ENCODE results near the gene PRKAB2. TPM values are rescaled to one million over a fixed set of nuclear protein-coding genes. Genes with fewer than 3 reads are reported as not detected.
"Not testable (repeated sequence)": the region's sequence is repeated elsewhere in the genome, so short reads cannot be mapped to it uniquely, and the experiment has no call there.

Gene PRKAB2
- total and polyA plus RNA-seq, 2 of the 13 experiments (the other 11 are each of a cell fraction or from before 2014, with no cell fraction given): 44.0 to 118 TPM

DNA sequence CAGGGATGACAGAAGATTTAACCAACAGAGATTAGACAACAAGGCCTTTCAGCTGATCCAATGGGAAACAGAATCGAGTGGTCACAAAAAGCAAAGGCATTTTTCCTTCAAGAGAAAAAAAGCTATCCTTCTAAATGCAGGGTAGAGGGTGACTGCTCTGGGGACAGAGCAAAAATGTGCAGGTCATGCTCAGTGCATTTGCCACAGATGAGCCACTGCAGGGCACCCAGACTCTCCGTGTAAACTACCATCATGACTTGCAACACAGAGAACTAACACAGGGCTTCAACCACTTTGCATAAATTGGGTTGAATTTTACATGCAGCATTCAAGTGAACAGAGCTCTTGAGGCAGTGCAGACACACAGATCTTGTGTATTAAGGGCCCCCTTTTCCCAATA, 56.8 kb downstream of the PRKAB2 start:
- no peak for DNase-seq (ENCODE audit: low spot score)
- Histone ChIP-seq H2AFZ (ENCODE audit: low read length) (no peak overlapping the region), H3K9ac (ENCODE audit: insufficient read depth, low read depth, low read length) (no peak overlapping the region), H3K4me2 (ENCODE audit: low read depth, low read length) (no peak overlapping the region), H3K27ac (ENCODE audit: extremely low read length, insufficient read depth, low read length) (no peak overlapping the region), H3K79me2 (ENCODE audit: insufficient read depth, low read length) (no peaks in the 10 kb centered on the region), H3K27me3 (ENCODE audit: control insufficient read depth in 1 of 2, insufficient read depth in 2 of 2, low read length in 2 of 2) (peaks cover 0 to 7% of the 10 kb centered on the region in 2 experiments; a peak in 2 of 5 replicates), H3K36me3 (replicated peaks in 1 of 2; ENCODE audit: control insufficient read depth in 1 of 2, insufficient read depth in 2 of 2, low read length in 2 of 2) (no peaks in the 10 kb centered on the region), H3K9me3 (ENCODE audit: low read length) (no peaks in the 10 kb centered on the region), H3K4me3 (replicated peaks in 1 of 3; ENCODE audit: insufficient read depth in 1 of 3, low read depth in 2 of 3, low read length in 3 of 3) (no peak overlapping the region), H3K4me1 (ENCODE audit: insufficient read depth, low read length) (peaks cover 19% of the 10 kb centered on the region), H4K20me1 (ENCODE audit: insufficient read depth, low read length) (no peaks in the 10 kb centered on the region)
- in situ Hi-C loops (cut with HindIII; ENCODE audit: extremely low pct_ligation_motif_present, low pct_unique_long_range_greater_than_20kb): no loop called here
- TF ChIP-seq TBL1XR1 (IDR thresholded peaks at IDR 0.05; ENCODE audit: borderline replicate concordance, low read length, partially characterized antibody): no peak
- TF ChIP-seq HDAC1 (CRISPR knock-in tag; IDR thresholded peaks at IDR 0.05): no peak
- TF ChIP-seq ZKSCAN5 (CRISPR knock-in tag; IDR thresholded peaks at IDR 0.05): no peak
- TF ChIP-seq IKZF1 (IDR thresholded peaks at IDR 0.05): no peak
- no peak for TF ChIP-seq ZBTB3 (CRISPR knock-in tag; IDR thresholded peaks at IDR 0.05; ENCODE audit: borderline replicate concordance, low read depth)
- no peak for TF ChIP-seq NFATC3 (CRISPR knock-in tag; IDR thresholded peaks at IDR 0.05)
- TF ChIP-seq FOXJ3 (CRISPR knock-in tag; IDR thresholded peaks at IDR 0.05; ENCODE audit: borderline replicate concordance): no peak
- TF ChIP-seq SP2 (CRISPR knock-in tag; IDR thresholded peaks at IDR 0.05): no peak
- TF ChIP-seq ZNF331 (CRISPR knock-in tag; IDR thresholded peaks at IDR 0.05): no peak
- TF ChIP-seq ZNF549 (CRISPR knock-in tag; IDR thresholded peaks at IDR 0.05): no peak
- TF ChIP-seq STAT5B (CRISPR knock-in tag; IDR thresholded peaks at IDR 0.05): no peak
- TF ChIP-seq ESRRA (CRISPR knock-in tag; IDR thresholded peaks at IDR 0.05; ENCODE audit: low read depth): no peak
- TF ChIP-seq, protein P1, sequence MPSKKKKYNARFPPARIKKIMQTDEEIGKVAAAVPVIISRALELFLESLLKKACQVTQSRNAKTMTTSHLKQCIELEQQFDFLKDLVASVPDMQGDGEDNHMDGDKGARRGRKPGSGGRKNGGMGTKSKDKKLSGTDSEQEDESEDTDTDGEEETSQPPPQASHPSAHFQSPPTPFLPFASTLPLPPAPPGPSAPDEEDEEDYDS (CRISPR knock-in tag; IDR thresholded peaks at IDR 0.05): no peak
- no peak for TF ChIP-seq KLF15 (CRISPR knock-in tag; IDR thresholded peaks at IDR 0.05; ENCODE audit: borderline replicate concordance)
- no peak for TF ChIP-seq ZNF235 (CRISPR knock-in tag; IDR thresholded peaks at IDR 0.05; ENCODE audit: borderline replicate concordance)
- no peak for TF ChIP-seq ZNF501 (CRISPR knock-in tag; IDR thresholded peaks at IDR 0.05)
- TF ChIP-seq ZMAT3 (CRISPR knock-in tag; conservative IDR thresholded peaks at IDR 0.05): no peak
- ChIA-PET CTCF (ENCODE audit: low intra/inter-chr PET ratio, low total read pairs) (no interaction called here), POLR2A (no interaction called here)
- 28% methylated on average over 2 of the region's 2 CpGs for WGBS (ENCODE audit: low lambda C conversion rate)
- FAIRE-seq: no peak
- ATAC-seq: no peak
- BruUV-seq (replicated peaks): no TSS peak
- intact Hi-C loops (cut with micrococcal nuclease; ENCODE audit: unreplicated experiment): no loop called here

DNA sequence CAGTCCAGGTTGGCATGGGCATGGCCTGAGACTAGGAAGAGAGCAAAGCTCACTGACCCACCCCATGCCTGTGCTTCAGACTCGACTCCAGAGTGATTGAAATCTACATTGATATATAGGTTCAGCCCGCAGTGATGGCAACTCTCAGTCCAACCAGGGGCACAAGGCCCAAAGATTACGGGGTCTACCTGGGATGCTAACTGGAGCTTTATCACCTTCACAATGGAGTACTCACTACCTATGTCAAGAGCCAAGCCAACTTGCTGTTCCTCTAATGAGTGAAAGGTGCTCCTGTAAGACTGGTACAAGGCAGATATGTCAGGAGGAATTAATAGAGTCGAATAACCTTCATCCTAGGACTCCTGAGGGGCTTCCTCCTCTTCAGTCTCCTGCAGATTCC, 57.2 kb downstream of the PRKAB2 start:
- H3K27me3 ChIP-seq (ENCODE audit: control insufficient read depth in 1 of 2, insufficient read depth in 2 of 2, low read length in 2 of 2); H3K9ac ChIP-seq (ENCODE audit: insufficient read depth, low read depth, low read length); H3K27ac ChIP-seq (ENCODE audit: extremely low read length, insufficient read depth, low read length); intact Hi-C loops (cut with micrococcal nuclease; ENCODE audit: unreplicated experiment); H3K4me2 ChIP-seq (ENCODE audit: low read depth, low read length); ATAC-seq; in situ Hi-C loops (cut with HindIII; ENCODE audit: extremely low pct_ligation_motif_present, low pct_unique_long_range_greater_than_20kb); H3K9me3 ChIP-seq (ENCODE audit: low read length); POLR2A ChIA-PET; FAIRE-seq; DNase-seq (ENCODE audit: low spot score); BruUV-seq (replicated peaks); H2AFZ ChIP-seq (ENCODE audit: low read length); H3K4me3 ChIP-seq (replicated peaks in 1 of 3; ENCODE audit: insufficient read depth in 1 of 3, low read depth in 2 of 3, low read length in 3 of 3); H3K36me3 ChIP-seq (replicated peaks in 1 of 2; ENCODE audit: control insufficient read depth in 1 of 2, insufficient read depth in 2 of 2, low read length in 2 of 2); H4K20me1 ChIP-seq (ENCODE audit: insufficient read depth, low read length); CTCF ChIA-PET (ENCODE audit: low intra/inter-chr PET ratio, low total read pairs); H3K79me2 ChIP-seq (ENCODE audit: insufficient read depth, low read length): not testable (repeated sequence)
- WGBS (ENCODE audit: low lambda C conversion rate): 0% methylated on average over 1 of the region's 4 CpGs
- peaks cover 23% of the 10 kb centered on the region for H3K4me1 ChIP-seq (ENCODE audit: insufficient read depth, low read length)
